Choroid plexus epithelial cell (primary cell): Measurements from ENCODE around the gene LTF.
"Not testable (repeated sequence)": the region's sequence is repeated elsewhere in the genome, so short reads cannot be mapped to it uniquely, and the experiment has no call there.

ENCODE experiments used
- DNase-seq: peaks from one replicate; pipeline ENCODE4 v3.0.0-alpha.2; 2010; ENCODE audit warnings: low read depth
- H3K4me3 ChIP-seq: 2 replicates; pipeline ENCODE4 v1.5.1; 2011; ENCODE audit warnings: low read depth, mild to moderate bottlenecking, control low read depth, low read length, moderate library complexity
- TF ChIP-seq, protein P1 (sequence below): conservative IDR thresholded peaks from 2 replicates; pipeline ENCODE4 v1.5.1; 2011; ENCODE audit warnings: low read depth, mild to moderate bottlenecking, control low read depth, inconsistent platforms, low read length, moderate library complexity

The LTF gene

DNA sequence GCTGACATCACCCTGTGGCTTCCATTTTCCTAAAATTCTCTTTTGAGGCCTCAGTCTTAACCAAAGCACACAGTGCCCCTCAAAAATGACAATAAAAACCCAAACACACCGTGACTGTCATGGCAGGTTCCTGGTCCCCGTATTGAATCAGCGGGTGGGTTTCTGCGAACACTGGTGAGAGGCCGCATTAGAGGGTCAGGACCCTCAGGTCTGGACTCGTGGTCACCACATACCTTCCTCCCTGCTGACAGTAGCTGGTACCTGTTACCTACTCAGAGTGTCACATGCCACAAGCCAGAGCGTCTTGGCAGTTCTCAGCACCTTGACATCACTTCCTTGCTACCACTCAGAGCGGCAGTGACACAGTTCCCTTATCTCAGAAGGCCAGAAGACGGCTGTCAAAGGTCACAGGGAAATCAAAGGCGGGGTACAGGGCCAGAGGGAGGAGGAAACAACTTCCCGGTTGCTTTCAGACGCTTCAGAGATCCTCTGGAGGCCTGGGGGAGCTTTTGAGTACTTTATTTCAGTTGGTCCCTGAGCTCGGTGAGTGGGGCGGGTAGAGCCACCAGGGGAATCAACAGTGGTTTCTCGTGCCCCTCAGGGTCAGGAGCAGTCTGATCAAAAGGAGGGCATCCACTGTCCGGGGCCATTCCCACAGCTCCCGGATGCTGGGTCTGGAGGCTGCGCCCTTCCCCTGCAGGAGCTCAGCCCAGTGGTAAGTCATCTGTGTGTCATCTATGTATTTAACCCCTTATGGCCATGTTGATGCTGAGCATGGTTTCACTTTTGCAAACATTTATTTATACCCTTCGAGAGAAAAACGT is 57.7 kb downstream of the LTF start, which contains the start of the genes CCR5AS and CCRL2:
Gene CCR5AS, minus strand, starts transcription at position 279 of the 824 bp plus-strand sequence.
Gene CCRL2, plus strand, starts transcription at position 472 of the 824 bp plus-strand sequence. CDS start 821 bp downstream, outside the sequence.
- peak; percentile 62 for DNase-seq
- H3K4me3 ChIP-seq = peak within 1 kb of the TSS; percentile 31
- TF ChIP-seq, protein P1, sequence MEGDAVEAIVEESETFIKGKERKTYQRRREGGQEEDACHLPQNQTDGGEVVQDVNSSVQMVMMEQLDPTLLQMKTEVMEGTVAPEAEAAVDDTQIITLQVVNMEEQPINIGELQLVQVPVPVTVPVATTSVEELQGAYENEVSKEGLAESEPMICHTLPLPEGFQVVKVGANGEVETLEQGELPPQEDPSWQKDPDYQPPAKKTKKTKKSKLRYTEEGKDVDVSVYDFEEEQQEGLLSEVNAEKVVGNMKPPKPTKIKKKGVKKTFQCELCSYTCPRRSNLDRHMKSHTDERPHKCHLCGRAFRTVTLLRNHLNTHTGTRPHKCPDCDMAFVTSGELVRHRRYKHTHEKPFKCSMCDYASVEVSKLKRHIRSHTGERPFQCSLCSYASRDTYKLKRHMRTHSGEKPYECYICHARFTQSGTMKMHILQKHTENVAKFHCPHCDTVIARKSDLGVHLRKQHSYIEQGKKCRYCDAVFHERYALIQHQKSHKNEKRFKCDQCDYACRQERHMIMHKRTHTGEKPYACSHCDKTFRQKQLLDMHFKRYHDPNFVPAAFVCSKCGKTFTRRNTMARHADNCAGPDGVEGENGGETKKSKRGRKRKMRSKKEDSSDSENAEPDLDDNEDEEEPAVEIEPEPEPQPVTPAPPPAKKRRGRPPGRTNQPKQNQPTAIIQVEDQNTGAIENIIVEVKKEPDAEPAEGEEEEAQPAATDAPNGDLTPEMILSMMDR = no peak

DNA sequence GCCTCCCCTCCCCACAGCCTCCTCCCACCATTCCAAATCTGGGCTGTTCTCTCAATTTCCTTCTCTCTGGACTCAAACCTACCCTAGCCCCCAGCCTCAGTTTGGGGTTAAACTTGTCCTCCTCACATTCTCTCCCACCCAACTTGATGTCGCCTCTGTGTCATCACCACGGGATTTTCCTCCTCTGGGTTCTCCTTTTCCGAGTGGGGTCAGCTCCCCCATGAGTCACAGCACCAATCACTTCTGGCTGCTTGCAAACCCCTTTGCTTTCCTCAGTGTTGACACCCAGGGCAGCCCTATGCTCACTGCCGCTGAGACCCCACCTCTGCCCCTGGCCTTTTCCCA is 58.3 kb downstream of the LTF start:
- DNase-seq = no peak
- H3K4me3 ChIP-seq = no peak overlapping the region
- TF ChIP-seq, protein P1 = no peak

DNA sequence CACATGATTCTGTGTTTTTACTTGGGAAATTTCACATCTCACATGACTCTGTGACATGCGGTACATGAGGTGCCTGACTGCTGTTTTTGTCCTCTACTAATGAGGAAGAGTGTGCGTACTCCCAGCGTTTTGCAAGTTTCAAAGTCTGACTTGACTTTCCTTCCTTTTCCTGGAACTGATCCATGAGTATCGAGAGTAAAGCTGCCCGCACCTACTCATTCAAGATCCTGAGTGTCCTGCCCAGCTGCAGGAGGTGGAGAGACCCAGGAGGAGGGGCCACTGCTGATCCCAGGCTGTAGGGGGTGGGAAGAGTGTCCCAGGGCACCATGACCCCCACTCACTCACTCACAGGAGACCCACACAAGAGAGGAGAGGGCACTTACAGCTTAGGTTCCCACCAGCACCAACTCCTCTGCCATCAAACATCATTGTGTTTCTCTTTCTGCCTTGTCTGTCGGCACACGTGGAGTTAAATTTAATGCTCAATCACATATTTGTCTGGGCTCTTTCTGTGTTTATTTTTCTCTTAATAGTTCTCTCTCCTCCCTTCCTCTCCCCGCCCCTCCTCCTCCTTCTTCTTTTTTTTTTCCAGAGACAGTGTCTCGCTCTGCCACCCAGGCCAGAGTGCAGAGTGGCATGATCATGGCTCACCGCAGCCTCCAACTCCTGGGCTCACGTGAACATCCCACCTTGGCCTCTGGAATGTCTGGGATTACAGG is 59.2 kb downstream of the LTF start:
- TF ChIP-seq, protein P1 = no peak
- DNase-seq = peak; percentile 53

DNA sequence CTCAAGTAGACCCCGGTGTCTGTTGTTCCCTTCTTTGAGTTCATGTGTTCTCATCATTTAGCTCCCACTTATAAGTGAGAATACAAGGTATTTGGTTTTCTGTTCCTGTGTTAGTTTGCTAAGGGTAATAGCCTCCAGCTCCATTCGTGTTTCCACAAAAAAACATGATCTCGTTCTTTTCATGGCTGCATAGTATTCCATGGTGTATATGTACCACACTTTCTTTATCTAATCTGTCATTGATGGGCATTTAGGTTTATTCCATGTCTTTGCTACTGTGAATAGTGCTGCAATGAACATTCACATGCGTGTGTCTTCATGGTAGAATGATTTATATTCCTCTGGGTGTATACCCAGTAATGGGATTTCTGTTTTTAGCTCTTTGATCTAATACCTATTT is 61.8 kb downstream of the LTF start:
- not testable (repeated sequence) for H3K4me3 ChIP-seq

More for the DNA sequence above, 59.2 kb downstream of the LTF start:
- H3K4me3 ChIP-seq = no peak overlapping the region

DNA sequence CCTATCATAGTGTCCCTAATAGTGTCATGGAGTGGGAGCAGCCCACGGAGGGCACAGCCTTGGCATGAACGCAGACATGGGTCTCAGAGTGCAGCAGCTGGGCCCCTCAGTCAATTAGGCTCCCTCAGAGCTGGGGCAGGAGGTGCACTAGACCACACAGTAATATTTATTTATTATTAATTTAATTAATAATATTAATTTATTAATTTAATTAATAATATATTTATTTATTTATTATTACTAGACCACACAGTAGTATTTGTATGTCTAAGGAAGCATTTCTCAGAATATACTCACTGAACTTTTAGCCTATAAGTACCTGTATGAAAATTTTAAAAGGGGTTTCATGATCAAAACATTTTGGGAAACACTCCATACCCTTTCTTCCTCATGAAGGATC is 63.1 kb downstream of the LTF start:
- TF ChIP-seq, protein P1 = no peak
- DNase-seq = no peak
- H3K4me3 ChIP-seq = no peak overlapping the region

More for the DNA sequence above, 61.8 kb downstream of the LTF start:
- DNase-seq = not testable (repeated sequence)

DNA sequence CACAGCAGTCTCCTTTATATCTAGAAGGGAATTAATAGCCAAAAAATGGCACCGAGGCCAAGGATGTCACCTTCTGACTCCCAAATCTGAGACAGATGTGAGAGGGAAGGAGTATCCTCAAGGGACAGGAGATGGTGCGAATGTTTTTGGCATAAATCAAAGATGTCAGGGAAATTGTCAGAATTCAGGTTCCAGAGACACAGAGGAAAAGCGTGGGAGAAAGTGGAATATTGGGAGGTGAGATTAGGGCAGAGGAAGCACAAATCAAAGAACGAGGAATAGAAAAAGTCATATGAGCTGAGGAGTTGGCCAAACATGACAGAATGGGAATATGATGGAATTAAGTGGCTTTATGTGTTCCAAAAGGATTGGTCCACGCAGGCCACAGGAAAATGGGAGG is 63.9 kb downstream of the LTF start:
- no peak overlapping the region for H3K4me3 ChIP-seq
- TF ChIP-seq, protein P1 = no peak
- no peak for DNase-seq

DNA sequence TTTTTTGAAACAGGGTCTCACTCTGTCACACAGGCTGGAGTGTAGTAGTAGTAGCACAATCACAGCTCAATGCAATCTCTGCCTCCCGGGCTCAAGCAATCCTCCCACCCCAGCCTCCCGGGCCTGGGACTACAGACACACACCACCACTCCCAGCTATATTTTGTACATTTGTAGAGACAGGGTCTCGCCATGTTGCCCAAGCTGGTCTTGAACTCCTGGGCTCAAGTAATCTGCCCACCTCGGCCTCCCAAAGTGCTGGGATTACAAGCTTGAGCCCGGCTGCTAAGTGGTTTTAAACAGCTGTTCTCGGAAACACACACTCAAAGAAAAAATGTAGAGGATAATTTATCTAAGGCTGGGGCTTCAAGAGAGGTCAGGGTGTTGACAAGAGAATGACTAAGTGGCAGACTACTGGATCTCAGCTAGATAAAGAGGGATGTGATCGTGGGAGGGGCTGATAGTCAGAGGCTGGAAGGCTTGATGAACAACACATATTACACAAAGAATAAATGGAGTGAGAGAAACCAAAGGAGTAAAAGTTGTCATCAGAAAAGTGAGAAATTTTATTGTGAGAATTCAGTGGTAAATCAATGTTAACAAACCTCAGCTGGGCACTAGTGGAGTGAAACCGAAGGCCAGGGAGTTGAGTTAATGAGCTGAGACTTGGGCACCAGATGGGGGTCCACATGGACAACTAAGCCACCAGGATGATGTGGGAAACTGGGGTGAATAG is 64.5 kb downstream of the LTF start:
- no peak overlapping the region for H3K4me3 ChIP-seq
- DNase-seq = peak; percentile 91
- TF ChIP-seq, protein P1 = no peak
